Right hindlimb (tissue), 1 donor: Measurements from ENCODE around the gene GRAMD4.

Source experiments
- DNase-seq: peaks from one replicate; pipeline ENCODE4 v3.0.0-alpha.2; 2018

GRAMD4 gene

GRCh38 chr22:46598737-46599424 is 21.3 kb upstream of the GRAMD4 start:
- no peak for DNase-seq

- no peak for DNase-seq
These were observed 19.9 kb upstream of the GRAMD4 start for GRCh38 chr22:46600273-46600796.

- DNase-seq: no peak
These were observed 18.2 kb upstream of the GRAMD4 start for GRCh38 chr22:46602025-46602424.

- DNase-seq: no peak
These were observed 15.9 kb upstream of the GRAMD4 start for GRCh38 chr22:46604306-46604690.

- no peak for DNase-seq
These were observed 15.1 kb upstream of the GRAMD4 start for GRCh38 chr22:46605117-46605516.

GRCh38 chr22:46606886-46607285 is 13.3 kb upstream of the GRAMD4 start:
- no peak for DNase-seq

- DNase-seq: no peak
These were observed 12.6 kb upstream of the GRAMD4 start for GRCh38 chr22:46607483-46608114.

- DNase-seq: no peak
These were observed 11.0 kb upstream of the GRAMD4 start for GRCh38 chr22:46609175-46609690.

GRCh38 chr22:46609724-46610201 is 10.4 kb upstream of the GRAMD4 start:
- DNase-seq: no peak

- DNase-seq: no peak
These were observed 9.8 kb upstream of the GRAMD4 start for GRCh38 chr22:46610356-46610755.

- DNase-seq: no peak
These were observed 9.0 kb upstream of the GRAMD4 start for GRCh38 chr22:46611189-46611588.

- DNase-seq: no peak
These were observed 7.8 kb upstream of the GRAMD4 start for GRCh38 chr22:46612341-46612903.

- DNase-seq: peak; percentile 61
These were observed 7.1 kb upstream of the GRAMD4 start for GRCh38 chr22:46612904-46613605.

- no peak for DNase-seq
These were observed 6.6 kb upstream of the GRAMD4 start for GRCh38 chr22:46613606-46614021.

GRCh38 chr22:46614025-46614931 is 5.9 kb upstream of the GRAMD4 start:
- DNase-seq: no peak

GRCh38 chr22:46617207-46617985 is 2.8 kb upstream of the GRAMD4 start:
- DNase-seq: no peak

- no peak for DNase-seq
These were observed 2.1 kb upstream of the GRAMD4 start for GRCh38 chr22:46617986-46618647.

- no peak for DNase-seq
These were observed 1.5 kb upstream of the GRAMD4 start for GRCh38 chr22:46618667-46619066.

GRCh38 chr22:46619240-46619829 is 851 bp upstream of the GRAMD4 start:
- DNase-seq: no peak

GRCh38 chr22:46620588-46621242 is 529 bp downstream of the GRAMD4 start:
- no peak for DNase-seq
